Osteocyte (in vitro differentiated cells): ENCODE results near the gene MRPL50. TPM values are rescaled to one million over a fixed set of nuclear protein-coding genes. Genes with fewer than 3 reads are reported as not detected.

Experiments
- DNase-seq: peaks from one replicate; pipeline ENCODE4 v3.0.0; 2021; ENCODE audit warnings: mixed read lengths; ENCODE audit not compliant: unreplicated experiment; ENCODE audit errors: extremely low spot score
- H3K27ac Mint-ChIP-seq: one replicate; pipeline ENCODE4 v1.8.0; 2021; ENCODE audit warnings: mild to moderate bottlenecking, mixed read lengths; ENCODE audit not compliant: unreplicated experiment
- H3K27me3 Mint-ChIP-seq: one replicate; pipeline ENCODE4 v1.8.0; 2021; ENCODE audit warnings: mixed read lengths; ENCODE audit not compliant: unreplicated experiment
- H3K36me3 Mint-ChIP-seq: one replicate; pipeline ENCODE4 v1.8.0; 2021; ENCODE audit warnings: mixed read lengths; ENCODE audit not compliant: unreplicated experiment
- H3K4me1 Mint-ChIP-seq: one replicate; pipeline ENCODE4 v1.8.0; 2021; ENCODE audit warnings: mixed read lengths; ENCODE audit not compliant: unreplicated experiment
- H3K4me3 Mint-ChIP-seq: one replicate; pipeline ENCODE4 v1.8.0; 2021; ENCODE audit warnings: mild to moderate bottlenecking, moderate library complexity, mixed read lengths; ENCODE audit not compliant: unreplicated experiment
- H3K9me3 Mint-ChIP-seq: one replicate; pipeline ENCODE4 v1.8.0; 2021; ENCODE audit warnings: mixed read lengths; ENCODE audit not compliant: unreplicated experiment
- CTCF ChIP-seq: fragments of 200-600 bp; sonication (generic); IDR thresholded peaks from 2 replicates; pipeline ENCODE4 v1.5.0; 2021; ENCODE audit warnings: antibody characterized with exemption, mild to moderate bottlenecking, moderate library complexity
- total RNA-seq: library from RNA; stranded (reverse); gene quantifications from 2 replicates; pipeline ENCODE4 v1.2.1, GENCODE V29; 2021

MRPL50 gene
- total RNA-seq, 1 donor from 2014 or later: 7.4 TPM

- Mint-ChIP-seq H3K36me3 (peaks cover 12% of the 10 kb centered on the region), H3K27ac (no peak overlapping the region), H3K4me3 (no peak overlapping the region), H3K4me1 (no peaks in the 10 kb centered on the region), H3K9me3 (peaks cover 15% of the 10 kb centered on the region), H3K27me3 (no peaks in the 10 kb centered on the region)
- DNase-seq: no peak
- TF ChIP-seq CTCF: no peak
Measured at GRCh38 chr9:101381833-101382342, 16.5 kb downstream of the MRPL50 start.

- peaks cover 13% of the 10 kb centered on the region for H3K9me3 Mint-ChIP-seq
- H3K27me3 Mint-ChIP-seq: no peaks in the 10 kb centered on the region
- peaks cover 10% of the 10 kb centered on the region for H3K36me3 Mint-ChIP-seq
- no peaks in the 10 kb centered on the region for H3K4me1 Mint-ChIP-seq
- TF ChIP-seq CTCF: no peak
- no peak for DNase-seq
- no peak overlapping the region for H3K4me3 Mint-ChIP-seq
- no peak overlapping the region for H3K27ac Mint-ChIP-seq
Measured at GRCh38 chr9:101381118-101381517, 17.3 kb downstream of the MRPL50 start.

GRCh38 chr9:101380295-101380694 lies 18.1 kb downstream of the MRPL50 start:
- Mint-ChIP-seq H3K9me3 (peaks cover 7% of the 10 kb centered on the region), H3K27me3 (no peaks in the 10 kb centered on the region), H3K4me1 (no peaks in the 10 kb centered on the region), H3K36me3 (peaks cover 5% of the 10 kb centered on the region), H3K27ac (no peak overlapping the region), H3K4me3 (no peak overlapping the region)
- no peak for TF ChIP-seq CTCF
- DNase-seq: no peak

GRCh38 chr9:101376111-101376848 lies 22.1 kb downstream of the MRPL50 start:
- no peaks in the 10 kb centered on the region for H3K36me3 Mint-ChIP-seq
- H3K27ac Mint-ChIP-seq: no peak overlapping the region
- H3K4me3 Mint-ChIP-seq: no peak overlapping the region
- no peak for DNase-seq
- TF ChIP-seq CTCF: no peak
- H3K27me3 Mint-ChIP-seq: peaks cover 7% of the 10 kb centered on the region
- no peaks in the 10 kb centered on the region for H3K9me3 Mint-ChIP-seq
- no peaks in the 10 kb centered on the region for H3K4me1 Mint-ChIP-seq

GRCh38 chr9:101375546-101375945 lies 22.9 kb downstream of the MRPL50 start:
- DNase-seq: no peak
- H3K9me3 Mint-ChIP-seq: no peaks in the 10 kb centered on the region
- H3K4me1 Mint-ChIP-seq: no peaks in the 10 kb centered on the region
- H3K27ac Mint-ChIP-seq: no peak overlapping the region
- H3K36me3 Mint-ChIP-seq: no peaks in the 10 kb centered on the region
- peaks cover 8% of the 10 kb centered on the region for H3K27me3 Mint-ChIP-seq
- H3K4me3 Mint-ChIP-seq: no peak overlapping the region
- TF ChIP-seq CTCF: no peak
